NCI-H2107 (cell line): ENCODE data around the gene KIF5C.

Experiments
- DNase-seq: peaks from one replicate; lab custom pipeline; 2025; lab: John Stamatoyannopoulos, UW

KIF5C gene

GRCh38 chr2:148887350-148888002 is 12.4 kb downstream of the KIF5C start:
- no peak for DNase-seq

DNA sequence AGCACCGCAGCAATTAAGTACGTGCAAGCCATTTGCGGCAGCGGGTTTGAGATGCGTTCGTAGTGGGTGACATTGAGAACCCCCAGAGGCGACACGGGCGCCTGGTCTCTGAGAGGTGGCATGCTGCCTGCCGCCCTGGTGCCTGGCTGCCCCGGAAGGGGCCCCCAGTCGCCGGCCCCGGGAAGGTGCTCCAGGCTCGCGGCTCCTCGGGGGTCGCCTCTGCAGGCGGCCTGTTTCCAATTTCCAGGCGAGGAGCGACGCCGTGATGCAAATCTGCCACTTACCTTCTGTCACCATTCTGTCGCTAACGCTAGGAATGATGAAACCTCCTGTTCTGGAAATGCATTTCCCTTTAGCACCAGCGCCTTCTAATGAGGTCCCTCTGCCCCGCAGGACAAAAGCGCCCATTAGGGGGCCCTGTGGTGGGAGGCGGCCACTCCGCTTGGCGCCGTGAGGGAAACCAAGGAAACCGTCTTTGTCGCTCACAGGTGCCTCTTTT is 13.0 kb downstream of the KIF5C start:
- no peak for DNase-seq

- no peak for DNase-seq
These were observed 14.0 kb downstream of the KIF5C start for GRCh38 chr2:148888986-148889385.

DNA sequence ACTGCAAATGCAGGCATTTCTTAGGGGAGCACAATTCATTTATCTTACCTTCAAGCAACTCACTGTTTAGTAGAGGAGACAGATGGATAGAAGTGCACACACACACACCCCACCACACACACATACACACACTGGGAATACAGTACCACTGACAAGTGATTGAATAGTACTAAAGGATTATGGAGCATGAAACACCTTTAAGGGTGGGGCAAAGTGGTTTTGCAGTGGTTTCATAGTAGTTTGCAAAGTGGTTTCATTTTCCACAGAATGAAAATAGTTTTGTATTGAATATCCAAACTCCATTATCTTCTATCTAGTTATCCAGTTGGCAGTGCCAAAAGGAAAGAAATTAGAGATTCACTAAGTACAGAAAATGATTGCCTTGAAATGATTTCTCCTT is 18.9 kb downstream of the KIF5C start:
- DNase-seq: no peak

DNA sequence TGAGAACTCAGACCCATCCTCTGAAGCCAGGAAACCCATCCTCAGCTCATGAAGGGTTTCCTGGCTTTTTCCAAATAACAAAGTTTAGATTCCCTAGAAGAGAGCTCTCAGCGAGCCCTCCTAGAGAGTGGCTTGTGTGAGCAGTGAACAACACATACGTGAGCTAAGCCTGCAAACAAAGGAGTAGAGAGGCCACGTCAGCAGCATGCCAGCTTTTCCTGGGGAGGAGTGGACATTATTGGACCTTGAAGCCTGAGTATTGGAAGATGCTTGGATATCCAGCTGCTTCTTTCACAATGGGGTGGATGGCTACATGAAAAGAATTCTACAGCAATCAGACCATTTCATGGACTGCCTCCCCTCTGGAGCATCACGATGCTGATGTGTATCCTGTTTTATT is 21.1 kb downstream of the KIF5C start:
- DNase-seq: no peak

GRCh38 chr2:148899638-148900318 is 24.8 kb downstream of the KIF5C start:
- no peak for DNase-seq

DNA sequence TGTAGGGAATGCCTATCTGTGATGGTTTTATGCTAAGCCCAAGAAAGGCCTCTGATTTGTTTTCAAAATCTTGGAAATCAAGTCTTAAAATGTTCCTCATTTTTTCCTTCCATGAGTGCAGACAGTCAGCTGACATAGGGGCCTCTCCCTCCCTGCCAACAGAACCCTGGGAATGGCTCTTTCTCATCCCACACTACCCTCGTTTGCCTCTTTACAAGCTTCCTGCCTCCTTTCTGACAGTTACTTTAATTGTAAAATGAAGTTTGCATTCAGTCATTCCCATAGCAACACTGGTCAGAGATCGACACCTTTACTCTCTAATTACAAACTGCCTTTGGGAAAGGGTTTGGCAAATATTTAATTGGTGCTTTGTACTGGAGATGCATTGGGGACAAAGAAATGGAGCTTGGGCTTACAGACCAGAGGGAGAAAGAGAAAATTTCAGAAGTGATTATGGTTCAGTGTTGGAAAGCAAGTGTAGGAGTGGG is 25.4 kb downstream of the KIF5C start:
- DNase-seq: no peak

DNA sequence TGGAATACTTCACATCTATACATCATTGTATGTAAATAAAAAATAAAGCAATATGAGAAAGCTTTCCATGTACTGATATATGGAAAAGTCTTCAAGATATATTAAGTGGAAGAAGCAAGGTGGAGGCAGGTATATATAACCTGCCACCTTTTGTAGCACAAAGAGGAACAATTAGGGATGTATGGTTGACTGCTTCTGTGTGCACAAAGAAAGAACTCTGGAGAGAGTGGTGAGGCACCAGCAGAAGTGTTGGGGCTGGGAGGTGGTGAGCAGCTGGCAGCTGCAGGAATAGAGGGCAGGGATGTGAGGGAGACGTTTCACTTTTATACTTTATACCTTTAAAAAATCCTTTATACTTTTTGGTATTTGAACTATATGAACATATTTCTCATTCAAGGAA is 26.1 kb downstream of the KIF5C start:
- DNase-seq: no peak

DNA sequence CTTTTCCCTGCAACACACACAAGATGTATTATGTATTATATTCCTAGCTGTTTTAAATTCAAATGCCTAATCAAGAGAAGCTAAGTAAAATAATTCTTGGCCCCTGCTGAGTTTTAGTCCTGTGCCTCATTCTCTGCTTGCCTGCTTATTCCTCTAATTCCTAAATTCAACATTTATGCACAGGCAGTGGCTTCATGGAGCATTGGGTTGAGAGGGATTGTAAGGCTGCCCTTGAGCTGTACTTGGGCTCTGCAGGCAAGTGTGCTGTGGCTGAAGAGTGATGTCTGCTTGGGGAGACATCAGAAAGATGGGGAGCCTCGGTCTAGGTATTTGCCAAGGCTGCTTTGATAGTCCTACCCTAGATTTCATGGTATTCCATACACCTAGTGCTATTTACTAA is 27.8 kb downstream of the KIF5C start:
- no peak for DNase-seq

- no peak for DNase-seq
These were observed 28.3 kb downstream of the KIF5C start for GRCh38 chr2:148903294-148903693.

DNA sequence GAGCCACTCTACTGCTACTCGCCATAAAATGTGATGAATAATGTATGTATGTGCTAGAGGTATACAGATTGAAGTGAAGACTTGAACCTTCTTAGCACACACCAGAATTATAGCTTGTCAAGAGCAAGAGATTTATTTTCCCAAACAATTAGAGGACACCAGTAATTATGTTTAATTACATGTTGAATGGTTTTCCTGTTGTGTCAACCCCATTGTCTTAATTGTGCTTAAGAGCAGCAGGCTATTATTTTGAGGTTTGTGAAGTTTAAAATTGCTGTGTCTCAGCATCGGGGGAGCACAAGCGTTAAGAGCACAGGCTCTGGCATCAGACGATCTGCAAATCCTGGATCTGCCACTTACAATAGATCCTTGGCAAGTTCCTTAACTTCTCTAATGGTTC is 29.0 kb downstream of the KIF5C start:
- no peak for DNase-seq

DNA sequence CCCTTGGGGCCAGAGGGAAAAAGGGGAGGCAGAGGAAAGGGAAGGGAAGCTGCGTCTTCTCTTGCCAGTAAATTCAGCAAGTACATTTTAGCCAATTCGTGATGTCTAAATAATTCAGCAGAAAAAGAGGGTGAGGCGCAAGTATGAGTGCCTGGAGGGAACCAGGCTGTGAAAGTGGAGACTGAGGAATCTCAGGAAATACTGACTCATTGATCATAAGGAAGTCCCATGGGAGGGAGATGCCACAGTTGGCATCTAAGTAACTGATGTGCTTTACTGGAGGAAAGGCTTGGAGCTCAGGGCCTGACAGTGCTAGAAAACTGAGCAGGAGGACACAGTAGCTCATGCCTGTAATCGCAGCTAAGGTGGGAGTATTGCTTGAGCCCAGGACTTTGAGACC is 31.1 kb downstream of the KIF5C start:
- DNase-seq: no peak

DNA sequence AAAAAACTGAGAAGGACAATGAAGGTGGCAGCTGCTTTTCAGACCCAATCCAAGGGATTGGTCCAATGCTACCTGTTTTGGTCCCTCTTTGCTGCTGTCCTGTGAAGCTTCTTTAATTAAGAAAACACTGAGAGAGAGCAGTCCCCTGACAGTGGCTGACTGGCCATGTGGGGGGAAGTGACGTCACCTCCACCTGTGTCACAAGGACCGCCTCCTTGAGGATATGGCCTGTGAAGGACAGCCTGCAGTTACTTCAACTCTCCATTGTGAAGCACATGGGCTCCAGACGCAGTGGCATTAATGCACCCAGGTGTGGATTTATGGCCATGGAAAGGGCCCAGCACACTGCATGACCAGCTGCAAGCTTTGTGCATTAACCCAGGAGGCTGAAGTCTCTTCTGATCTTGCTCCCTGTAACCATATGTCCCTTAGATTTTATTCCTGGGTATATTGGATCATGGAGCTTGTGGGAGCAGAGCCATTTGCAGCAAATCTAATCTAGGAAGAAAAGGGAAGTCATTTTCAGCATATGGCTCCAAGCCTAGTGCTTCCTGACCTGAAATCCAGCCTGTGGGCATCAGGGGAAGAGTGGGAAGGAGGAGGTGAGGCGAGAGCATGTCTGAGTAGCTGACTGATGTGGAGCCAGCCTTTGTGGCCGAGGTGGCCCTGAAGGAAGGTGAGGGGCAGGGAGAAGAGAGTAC is 32.2 kb downstream of the KIF5C start:
- DNase-seq: no peak

- no peak for DNase-seq
These were observed 34.1 kb downstream of the KIF5C start for GRCh38 chr2:148909114-148909513.

DNA sequence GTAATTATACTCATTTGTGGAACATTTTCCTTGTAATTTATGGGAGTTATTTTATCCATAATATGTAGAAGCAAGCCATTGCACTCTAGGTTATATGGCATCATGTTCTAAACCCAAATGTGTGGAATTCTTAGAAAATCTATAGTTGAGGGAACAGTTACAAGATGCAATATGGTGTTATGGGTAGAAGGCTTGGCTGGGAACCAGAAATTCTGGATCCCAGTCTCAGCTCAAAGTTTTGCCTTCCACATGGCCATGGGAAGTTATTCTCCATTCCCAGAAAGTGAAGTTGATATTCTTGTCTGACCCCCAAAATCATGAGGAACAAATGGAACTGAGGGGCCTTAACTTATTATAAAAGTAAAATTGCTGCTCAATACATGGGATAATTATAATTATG is 38.0 kb downstream of the KIF5C start:
- no peak for DNase-seq

- no peak for DNase-seq
These were observed 38.5 kb downstream of the KIF5C start for GRCh38 chr2:148913492-148913891.

GRCh38 chr2:148914463-148914862 is 39.4 kb downstream of the KIF5C start:
- DNase-seq: peak; percentile 42

GRCh38 chr2:148917431-148917830 is 42.4 kb downstream of the KIF5C start:
- no peak for DNase-seq

DNA sequence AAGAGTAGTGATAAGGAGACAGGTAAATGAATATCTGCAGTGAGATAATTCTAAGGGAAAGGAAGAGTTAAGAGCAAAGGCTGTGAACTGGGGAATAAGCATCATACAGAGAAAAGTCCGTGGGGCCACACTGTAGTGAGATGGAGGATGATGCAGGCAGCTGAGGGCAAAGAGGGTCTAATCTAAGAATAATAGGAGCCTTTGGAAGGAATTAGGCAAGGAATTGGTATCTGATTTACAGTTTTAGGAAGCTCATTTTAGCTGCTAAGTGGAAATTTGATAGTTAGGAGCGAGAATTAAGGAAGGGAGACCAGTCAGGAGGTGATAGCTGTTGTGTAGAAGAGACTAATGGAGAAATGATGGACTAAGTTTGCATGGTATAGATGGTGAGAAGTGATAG is 43.5 kb downstream of the KIF5C start:
- no peak for DNase-seq

GRCh38 chr2:148920559-148920958 is 45.5 kb downstream of the KIF5C start:
- no peak for DNase-seq

GRCh38 chr2:148922062-148922461 is 47.0 kb downstream of the KIF5C start:
- DNase-seq: no peak

- no peak for DNase-seq
These were observed 47.9 kb downstream of the KIF5C start for GRCh38 chr2:148922776-148923475.
